GM18867 (cell line): ENCODE results near the gene PDLIM7.

ENCODE experiments used
- ATAC-seq: cut with Tn5 transposase; IDR thresholded peaks from one replicate; pipeline ENCODE4 v1.9.1; 2021; ENCODE audit warnings: mild to moderate bottlenecking, moderate library complexity; ENCODE audit not compliant: unreplicated experiment

The PDLIM7 gene

GRCh38 chr5:177524941-177525655, 27.7 kb upstream of the PDLIM7 start:
- no peak for ATAC-seq

- no peak for ATAC-seq
These were observed 27.1 kb upstream of the PDLIM7 start for GRCh38 chr5:177524539-177524900.

GRCh38 chr5:177523711-177524538, 26.5 kb upstream of the PDLIM7 start:
- ATAC-seq = no peak

GRCh38 chr5:177520916-177521513, 23.6 kb upstream of the PDLIM7 start:
- ATAC-seq = no peak

- no peak for ATAC-seq
These were observed 22.9 kb upstream of the PDLIM7 start for GRCh38 chr5:177520271-177520670.

GRCh38 chr5:177519463-177520235, 22.2 kb upstream of the PDLIM7 start:
- no peak for ATAC-seq

GRCh38 chr5:177516601-177517568, 19.5 kb upstream of the PDLIM7 start, which contains the start of gene DDX41:
DDX41 (minus strand) TSS chr5:177516961; CDS start chr5:177516945, 16 bp downstream.
- ATAC-seq = peak; percentile 75

- ATAC-seq = no peak
These were observed 18.2 kb upstream of the PDLIM7 start for GRCh38 chr5:177515580-177515979.

- ATAC-seq = no peak
These were observed 17.1 kb upstream of the PDLIM7 start for GRCh38 chr5:177514541-177514940.

- no peak for ATAC-seq
These were observed 16.1 kb upstream of the PDLIM7 start for GRCh38 chr5:177513500-177513899.

- ATAC-seq = no peak
These were observed 15.5 kb upstream of the PDLIM7 start for GRCh38 chr5:177512736-177513380.

- ATAC-seq = no peak
These were observed 14.6 kb upstream of the PDLIM7 start for GRCh38 chr5:177511796-177512675.

- ATAC-seq = no peak
These were observed 13.8 kb upstream of the PDLIM7 start for GRCh38 chr5:177511181-177511580.

GRCh38 chr5:177510567-177511053, 13.2 kb upstream of the PDLIM7 start:
- ATAC-seq = peak; percentile 40

- peak; percentile 31 for ATAC-seq
These were observed 12.7 kb upstream of the PDLIM7 start for GRCh38 chr5:177509991-177510566.

GRCh38 chr5:177509381-177509951, 12.1 kb upstream of the PDLIM7 start, which contains the start of gene DOK3:
DOK3 (minus strand) TSS chr5:177509826; CDS start chr5:177509540, 286 bp downstream.
- ATAC-seq = peak; percentile 28

GRCh38 chr5:177508837-177509236, 11.4 kb upstream of the PDLIM7 start:
- ATAC-seq = no peak
